Measurements from ENCODE around the gene ECHDC3.

ECHDC3 gene

DNA sequence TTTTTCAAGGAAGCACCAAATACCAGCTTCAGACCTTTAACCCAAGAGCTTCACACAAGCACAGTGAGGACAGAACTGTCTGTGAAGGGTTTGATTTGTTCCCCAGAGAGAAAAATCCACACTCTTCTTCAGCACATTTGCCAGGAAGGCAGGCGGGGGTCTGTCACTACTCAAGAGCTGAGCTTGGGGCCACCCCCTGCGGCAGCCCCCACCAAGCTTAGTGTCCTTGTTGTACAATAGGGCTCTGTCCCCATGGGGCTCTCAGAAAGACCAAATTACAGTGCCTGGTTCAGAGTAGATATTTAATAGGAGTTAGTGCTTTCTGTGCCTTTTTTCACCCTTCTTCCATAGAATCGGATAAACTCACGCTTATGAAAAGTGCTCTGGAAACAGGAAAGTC is 12.4 kb downstream of the ECHDC3 start:
- no peak for DNase-seq

DNA sequence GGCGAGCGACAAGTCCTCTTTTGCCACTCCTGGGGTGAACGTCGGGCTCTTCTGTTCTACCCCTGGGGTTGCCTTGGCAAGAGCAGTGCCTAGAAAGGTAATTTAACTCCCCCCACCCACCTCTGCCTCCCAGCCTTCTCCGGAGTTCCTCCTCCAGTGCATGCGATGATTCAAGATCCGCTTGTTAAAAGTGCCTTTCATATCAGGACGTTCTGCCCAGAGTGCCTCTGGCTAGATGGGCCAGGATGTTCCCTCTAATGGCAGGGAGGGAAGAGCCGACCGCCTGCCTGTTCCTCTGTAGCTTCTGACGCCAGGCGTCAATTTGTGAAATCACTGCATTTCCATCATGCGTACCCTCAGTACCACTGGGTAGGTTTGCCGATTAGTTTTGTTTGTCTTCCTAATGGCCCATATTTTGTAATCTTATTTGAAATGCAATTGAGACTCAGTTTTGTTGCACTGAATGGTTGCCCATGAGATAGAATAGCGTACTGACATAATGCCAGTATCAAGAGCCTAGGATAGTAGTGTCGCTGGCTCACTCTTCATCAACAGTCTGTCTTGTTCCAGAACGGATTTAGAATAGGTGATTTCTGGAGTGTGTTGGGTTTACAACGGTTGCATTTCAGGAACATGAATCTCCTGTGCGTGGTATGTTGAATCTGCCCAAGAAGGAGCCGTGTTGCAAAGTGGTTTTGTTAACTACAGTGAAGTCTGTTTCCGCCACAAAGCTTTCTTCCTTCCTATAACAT is 13.5 kb downstream of the ECHDC3 start:
- no peak for DNase-seq

DNA sequence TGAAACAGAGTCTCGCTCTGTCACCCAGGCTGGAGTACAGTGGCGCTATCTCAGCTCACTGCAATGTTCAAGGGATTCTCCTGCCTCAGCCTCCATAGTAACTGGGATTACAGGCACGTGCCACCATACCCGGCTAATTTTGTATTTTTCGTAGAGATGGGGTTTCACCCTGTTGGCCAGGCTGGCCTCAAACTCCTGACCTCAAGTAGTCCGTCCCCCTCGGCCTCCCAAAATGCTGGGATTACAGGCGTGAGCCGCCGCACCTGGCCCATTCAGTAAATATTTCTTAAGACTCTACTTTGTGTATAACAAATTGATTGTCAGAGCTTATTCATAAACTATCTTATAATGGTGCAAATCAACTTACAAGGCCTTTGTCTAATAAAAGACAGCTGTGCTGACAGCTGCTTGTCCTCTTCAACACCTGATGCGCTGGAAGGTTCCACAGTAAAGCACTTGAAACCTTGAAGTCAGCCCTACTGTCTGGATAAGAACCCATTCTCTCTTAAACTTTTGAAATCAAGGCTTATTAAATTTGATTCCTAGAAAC is 14.7 kb downstream of the ECHDC3 start:
- no peak for DNase-seq

DNA sequence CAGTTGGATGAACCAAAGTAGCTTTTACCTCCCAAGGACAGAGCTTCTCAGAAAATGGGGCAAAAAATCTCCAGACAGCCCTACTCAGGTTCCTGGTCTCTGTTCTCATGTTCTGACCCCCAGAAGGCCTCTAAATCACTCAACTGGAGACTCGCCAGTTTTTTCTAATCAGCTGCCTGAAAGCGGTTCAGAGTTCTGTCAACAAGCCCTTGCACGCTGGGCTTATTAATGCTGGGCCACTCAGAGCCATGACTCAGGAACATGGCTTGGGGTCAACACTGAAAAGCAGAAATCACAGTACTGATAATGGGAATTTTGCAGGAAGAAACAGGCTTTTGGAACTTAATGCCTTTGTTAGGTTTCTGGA is 15.3 kb downstream of the ECHDC3 start:
- DNase-seq: peak; percentile 78

DNA sequence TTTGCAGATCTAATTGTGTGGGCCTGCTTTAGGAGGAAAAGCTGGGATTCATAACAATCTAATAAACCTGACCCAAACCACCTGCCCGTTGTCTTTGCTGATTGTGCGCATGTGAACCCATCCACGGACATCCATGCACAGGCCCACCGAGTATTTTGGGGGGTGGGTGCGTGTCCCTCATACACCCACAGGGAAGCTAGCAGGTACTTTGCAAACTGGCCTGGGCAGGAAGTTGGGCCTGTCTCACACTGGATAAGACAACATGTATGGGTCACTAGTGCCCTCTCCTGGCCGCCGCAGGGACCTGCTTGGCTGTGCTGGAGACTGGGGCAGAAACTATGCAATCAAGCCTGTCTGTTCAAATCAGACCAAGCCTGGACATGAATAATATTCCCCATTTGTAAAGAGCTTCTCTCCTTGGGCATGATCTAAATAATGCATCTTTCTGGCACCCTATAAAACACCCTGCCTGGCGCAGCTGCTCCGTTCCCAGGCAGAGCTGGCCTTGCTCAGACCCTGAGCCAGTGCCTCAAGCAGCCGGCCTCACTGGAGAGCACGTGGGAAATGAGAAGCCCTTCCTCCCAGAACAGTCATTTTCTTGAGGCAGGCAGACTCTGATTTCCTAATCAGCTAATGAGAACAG is 15.8 kb downstream of the ECHDC3 start:
- DNase-seq: peak; percentile 60

DNA sequence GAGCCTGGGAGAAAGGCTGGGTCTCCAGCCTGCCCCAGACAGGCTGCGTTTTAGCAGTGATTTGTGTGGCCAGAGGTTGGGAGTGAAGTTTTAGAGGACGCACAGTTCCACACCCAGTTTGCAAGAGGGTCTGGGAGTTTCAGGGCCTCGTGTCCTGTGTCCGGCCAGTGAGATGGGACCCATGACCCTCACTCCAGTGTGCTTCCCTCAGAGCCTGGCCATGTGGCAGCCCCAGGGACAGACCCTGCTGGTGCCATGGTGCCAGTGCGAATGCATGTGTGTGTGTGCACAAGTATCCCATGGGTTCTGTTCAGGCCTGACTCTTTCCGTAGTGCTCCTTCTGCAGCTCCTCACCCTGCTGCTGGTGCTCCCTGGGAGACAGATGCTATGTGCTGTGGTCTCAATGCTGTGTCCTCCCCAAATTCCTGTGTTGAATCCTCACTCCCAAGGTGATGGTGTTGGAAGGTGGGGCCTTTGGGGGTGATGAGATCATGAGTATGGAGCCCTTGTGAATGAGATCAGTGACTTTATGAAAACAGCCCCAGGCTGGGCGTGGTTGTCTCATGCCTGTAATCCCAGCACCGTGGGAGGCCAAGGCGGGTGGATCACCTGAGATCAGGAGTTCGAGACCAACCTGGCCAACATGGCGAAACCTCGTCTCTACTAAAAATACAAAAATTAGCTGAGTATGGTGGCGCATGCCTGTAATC is 16.5 kb downstream of the ECHDC3 start:
- no peak for DNase-seq

DNA sequence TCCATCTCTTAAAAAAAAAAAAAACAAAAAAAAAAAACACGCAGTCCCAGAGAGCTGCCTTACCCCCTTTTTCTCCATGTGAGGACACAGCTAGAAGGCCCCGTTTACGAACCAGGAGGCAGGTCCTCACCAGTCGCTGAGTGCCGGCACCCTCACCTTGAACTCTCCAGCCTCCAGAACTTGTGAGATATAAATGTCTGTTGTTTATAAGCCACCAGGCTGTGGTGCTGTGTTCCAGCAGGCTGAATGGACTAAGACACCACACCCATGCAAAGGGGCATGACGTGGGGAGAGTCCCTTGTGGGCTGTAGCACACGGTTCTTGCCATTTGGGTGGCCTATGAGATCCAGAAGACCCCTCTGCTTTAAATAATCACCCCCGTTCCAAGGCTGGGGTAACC is 17.2 kb downstream of the ECHDC3 start:
- DNase-seq: no peak

DNA sequence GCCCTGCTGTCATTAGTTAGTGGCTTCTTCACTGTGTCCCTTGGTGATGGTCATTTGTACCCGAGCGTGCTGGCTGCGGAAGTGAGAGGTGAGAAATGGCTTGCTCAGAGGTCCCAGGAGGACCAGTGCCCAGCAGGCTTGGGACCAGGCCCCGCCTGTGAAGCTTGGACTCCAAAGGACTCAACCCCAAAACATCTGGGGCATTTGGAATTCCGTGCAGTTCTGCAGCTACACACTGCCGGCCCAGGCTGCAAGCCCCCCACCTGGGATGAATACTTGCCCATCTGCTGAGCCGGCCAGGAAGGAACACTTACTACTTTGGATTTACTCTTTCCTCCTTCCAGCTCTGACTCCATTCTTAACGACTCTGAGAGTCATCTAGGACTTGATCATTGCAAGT is 18.0 kb downstream of the ECHDC3 start:
- no peak for DNase-seq

DNA sequence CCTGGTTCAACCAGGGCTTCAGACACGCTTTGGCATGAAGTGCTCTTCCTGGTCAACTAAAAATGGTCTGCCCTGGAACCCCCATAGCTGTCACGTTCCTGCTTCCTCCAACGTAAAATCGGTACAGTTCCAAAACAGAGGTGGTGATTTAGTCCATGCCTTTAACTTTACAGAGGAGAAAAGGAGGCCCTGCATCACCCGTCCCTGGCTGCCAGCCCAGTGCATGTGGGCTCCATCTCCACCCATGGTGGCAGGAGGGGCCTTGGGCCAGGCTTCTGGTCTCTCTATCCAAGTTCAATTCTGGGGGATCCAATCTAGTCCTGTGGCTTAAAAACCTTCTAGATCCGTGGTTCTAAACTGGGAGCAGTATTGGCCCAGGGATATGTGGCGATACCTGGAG is 18.7 kb downstream of the ECHDC3 start:
- no peak for DNase-seq

DNA sequence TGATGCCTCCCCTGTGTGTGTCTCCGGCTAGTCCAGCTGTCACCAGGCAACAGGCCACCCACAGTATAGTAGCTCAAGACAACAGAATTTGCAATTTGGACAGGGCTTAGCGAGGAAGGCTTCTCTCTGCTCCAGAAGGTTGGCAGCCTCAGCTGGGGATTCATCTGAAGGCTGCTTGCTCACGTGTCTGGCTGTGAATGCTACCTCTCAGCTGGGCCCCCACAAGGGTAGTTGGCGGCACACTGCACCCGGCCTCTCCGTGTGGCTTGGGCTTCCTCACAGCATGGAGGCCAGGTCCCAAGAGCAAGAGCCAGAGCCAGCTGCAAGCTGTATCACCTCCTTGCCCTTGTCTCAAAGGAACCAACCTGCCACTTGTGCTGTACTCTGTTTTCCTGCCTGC is 19.2 kb downstream of the ECHDC3 start:
- no peak for DNase-seq

DNA sequence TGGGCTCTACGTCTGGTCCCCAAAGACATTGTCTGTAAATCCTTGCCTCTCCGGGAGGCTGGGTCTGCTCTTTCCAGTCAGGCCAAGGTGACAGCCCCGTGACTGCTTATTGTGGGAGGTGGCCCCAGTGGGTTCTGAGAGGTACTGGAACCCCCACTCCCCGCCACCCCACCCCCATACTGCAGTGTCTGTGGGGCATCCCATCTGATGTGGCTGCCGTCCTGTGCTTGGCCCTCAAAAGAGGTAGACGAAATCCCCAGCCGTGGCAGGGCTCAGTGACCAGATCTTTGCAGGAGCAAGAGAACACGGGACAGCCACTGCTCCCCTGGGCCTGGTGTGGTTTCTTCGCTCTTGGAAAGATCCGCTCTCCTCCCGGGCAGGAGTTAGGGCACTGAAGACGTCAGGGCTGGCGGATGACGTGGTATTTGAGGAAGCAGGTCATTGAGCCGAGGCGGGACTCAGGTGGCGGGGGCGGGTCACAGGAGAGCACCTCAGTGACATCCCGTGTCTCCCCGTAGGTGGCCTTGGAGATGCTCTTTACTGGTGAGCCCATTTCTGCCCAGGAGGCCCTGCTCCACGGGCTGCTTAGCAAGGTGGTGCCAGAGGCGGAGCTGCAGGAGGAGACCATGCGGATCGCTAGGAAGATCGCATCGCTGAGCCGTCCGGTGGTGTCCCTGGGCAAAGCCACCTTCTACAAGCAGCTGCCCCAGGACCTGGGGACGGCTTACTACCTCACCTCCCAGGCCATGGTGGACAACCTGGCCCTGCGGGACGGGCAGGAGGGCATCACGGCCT is 20.7 kb downstream of the ECHDC3 start:
- no peak for DNase-seq

DNA sequence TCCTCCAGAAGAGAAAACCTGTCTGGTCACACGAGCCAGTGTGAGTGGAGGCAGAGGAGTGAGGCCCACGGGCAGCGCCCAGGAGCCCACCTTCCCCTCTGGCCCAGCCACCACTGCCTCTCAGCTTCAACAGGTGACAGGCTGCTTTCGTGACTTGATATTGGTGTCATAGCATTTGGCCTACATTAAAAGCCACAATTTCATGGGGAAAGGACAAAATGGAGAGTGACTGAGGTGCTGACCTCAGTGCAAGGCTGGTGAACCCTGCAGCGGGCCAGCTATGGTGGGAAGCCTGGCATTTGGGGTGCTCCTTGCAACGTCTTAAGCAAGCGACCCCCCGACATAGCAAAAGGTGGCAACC is 21.3 kb downstream of the ECHDC3 start:
- no peak for DNase-seq

DNA sequence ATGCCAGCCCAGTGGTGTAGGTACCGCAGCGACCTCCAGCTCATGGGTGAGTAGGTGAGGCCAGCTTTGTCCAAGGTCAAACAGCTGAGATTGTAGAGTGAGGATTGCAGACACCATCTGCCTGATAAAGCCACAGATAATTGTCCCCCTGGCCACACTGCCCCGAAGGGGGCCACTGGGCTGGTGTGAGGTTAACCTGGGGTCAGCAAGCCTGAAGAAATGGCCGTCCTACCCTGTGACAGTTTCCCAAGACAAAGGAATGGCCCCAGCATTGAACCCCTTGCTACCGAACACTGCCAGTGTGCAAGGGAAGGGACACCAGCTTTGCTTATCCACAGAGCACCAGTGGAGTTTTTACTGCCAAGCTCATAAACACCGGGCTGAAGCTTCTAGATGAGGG is 23.0 kb downstream of the ECHDC3 start:
- DNase-seq: no peak

DNA sequence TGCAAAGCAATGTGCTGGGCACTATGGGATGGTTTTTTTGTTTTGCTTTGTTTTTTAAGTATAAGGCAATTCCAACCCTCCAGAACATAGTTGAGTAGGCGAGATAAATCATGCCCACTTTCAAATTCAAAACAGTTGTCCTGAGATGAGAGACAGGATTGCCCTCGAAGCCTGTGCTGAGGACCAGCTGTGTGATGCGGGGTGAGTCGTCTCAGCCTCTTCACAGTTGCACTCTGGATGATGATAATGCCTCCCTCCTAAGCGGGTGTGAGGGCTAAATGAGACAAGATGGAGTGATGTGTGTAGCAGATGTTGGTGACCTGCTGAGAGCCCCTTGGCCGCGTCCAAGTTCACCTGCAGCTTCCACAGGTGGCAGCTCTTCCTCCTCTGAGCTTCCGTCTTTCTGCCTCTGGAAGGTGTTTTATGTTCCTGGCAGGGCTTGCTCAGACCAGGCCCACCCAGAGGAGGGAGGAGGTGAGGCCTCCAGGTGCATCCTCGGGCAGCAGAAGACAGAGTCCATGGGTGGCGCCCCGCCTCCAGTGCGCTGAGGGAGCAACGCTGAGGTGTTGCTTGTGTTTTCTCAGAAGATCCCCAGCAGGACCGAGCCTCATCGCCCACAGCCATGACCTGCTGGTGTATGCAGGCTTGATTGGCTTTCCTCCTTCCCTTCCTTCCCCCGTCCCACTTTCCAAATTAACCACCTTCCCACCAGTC is 30.6 kb downstream of the ECHDC3 start:
- no peak for DNase-seq

DNA sequence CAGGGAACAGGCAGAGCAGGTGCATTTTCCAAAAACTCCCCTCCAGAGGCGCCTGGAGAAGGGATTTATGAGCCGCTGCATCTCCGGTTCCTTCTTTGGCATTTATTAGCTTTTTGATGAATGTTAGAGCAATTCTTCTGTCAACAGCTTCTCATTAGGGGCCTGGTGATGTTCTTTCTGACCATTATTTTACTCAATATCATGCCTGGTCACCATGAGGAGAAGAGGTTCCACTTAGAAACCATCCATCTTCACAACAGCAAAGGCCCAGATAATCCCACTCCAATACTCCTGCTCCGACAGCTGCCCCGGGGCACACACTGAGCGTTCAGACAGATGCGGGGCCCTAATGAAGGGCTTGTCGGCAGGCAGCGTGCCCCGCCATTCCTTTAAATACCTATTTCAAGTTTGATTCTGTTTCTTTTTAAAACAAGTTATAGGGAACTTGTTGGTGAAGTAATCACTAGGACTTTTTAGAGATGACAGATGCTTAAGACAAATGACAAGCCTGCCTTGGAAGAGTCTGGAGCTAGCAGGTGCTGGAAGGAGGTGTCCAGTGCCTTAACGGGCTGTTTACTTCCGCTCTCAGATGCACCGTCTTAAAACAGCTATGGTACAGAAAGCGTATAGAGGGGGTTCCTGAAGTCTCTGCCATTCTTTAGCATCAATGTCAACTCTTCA is 31.7 kb downstream of the ECHDC3 start:
- DNase-seq: no peak

DNA sequence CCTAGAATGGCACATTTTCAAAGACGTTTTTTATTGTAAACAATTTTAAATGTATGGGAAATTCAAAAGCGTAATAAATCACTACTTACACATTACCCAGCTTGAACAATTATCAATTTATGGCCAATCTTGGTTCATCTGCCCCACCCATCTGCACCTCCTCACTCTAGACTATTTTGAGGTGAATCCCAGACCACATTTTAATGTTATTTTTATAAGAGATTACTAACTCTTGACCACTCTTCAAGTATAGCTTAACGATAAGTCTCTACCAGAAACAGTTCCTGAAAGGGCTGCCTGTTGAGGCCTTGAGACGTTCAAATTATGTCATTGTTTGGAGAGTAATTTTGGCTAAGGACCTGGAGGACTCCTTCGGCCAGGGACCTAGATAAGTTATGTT is 33.2 kb downstream of the ECHDC3 start:
- DNase-seq: no peak

DNA sequence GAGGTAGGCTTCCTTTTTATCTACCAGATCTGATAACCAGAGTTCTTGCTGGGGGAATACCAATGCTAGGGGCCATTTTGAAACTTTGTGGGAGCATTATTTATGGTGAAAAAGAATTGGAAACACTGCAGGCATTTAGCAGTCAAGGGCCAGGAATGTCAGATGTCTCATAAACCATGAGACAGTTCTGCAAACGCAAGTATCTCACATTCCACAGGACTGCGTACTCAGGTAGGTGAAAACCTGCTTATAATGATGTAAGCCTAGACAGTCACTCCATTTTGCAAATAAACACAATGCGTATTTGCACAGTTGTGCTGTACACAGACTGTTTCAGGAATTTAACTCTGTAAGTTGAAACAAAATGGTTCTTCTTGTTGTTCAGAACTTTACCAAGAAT is 33.9 kb downstream of the ECHDC3 start:
- no peak for DNase-seq

DNA sequence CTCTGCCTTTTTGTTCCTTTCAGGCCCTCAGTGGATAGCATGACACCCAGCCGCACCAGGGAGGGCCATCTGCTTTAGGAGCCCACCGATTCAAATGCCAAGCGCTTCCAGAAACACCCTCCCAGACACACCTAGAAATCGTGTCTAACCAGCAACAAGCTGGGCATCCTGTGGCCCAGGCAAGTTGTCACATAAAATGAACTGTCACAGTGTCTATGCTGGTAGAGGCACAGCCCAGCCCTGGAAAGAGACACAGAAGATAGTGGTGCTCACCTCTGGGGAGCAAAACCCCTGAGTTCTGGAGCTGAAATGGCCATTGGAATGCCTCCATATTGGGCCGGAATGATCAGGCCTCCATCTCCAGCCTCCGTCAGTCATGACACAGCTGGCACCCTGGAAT is 38.9 kb downstream of the ECHDC3 start:
- no peak for DNase-seq

DNA sequence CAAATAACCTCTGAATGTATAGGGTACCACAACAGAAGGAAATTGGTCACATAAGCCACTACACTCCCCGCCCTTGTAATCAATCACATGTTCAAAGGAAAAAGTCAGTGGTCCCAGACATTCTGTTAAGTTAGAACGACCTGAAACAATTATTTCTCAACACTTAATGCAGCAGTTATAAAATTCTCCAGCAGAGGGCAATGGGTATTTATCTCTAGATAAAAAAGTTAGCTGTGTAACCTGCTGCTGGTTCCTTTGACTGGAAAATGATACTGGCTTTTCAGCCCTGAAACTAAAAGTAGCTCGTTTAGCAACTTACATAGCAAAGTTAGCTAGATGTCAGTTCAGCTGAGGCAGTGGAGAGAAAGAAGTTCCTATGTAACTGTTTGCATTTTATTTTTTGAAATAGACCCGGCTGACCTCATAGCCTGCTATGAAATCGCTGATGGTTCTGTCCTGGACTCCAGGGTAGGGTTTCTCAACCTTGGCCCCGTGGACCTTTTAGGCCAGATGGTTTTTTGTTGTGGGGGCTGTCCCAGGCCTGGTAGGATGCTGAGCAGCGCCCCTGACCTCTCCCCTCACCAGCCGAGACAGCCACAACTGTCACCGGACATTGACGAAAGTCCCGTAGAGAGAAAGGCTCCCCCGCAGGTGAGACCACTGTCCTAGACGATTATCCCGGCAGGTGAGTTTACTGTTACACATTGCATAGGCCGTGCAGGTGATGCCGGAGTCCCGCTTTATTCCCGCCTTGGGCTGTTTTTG is 40.8 kb downstream of the ECHDC3 start:
- peak; percentile 31 for DNase-seq

DNA sequence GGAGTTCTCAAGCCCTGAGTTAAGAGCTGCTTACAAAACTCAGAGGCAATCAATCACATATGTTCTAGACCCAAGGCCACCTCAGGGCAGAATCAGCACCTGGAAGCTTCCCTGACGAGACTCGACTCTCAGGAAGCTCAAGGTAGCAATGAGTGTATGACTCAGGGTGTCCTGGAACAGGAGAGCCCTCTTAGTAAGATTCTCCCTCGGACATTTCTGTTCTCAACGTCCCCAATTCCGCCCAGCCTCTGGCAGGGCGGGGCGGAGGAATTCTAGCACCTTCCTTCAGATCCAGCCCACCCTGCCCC is 41.3 kb downstream of the ECHDC3 start:
- DNase-seq: no peak

DNA sequence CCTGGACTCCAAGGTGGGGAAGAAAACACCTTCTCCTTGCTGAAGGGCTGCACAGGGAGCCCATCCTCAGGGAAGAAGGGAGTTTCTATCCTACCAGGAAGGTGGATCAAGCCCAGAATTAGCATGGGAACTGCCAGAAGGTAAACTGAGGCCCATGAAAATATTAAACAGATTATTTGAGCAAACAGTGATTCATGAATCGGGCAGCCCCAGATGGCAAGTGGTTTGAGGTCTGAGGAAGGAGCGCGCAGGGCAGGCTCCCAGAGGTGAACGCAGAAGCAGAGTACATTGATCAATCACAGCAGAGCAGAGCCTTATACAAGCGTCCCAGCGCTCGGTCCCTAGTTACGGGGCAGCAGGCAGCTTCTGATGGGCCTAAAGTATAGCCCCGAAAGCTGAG is 45.2 kb downstream of the ECHDC3 start:
- no peak for DNase-seq

Data from NCI-H774 (cell line).